COR-L47 (cell line): ENCODE results near the gene VENTX.

Experiments used
- DNase-seq: peaks from one replicate; lab custom pipeline; 2025; lab: John Stamatoyannopoulos, UW

The VENTX gene

DNA sequence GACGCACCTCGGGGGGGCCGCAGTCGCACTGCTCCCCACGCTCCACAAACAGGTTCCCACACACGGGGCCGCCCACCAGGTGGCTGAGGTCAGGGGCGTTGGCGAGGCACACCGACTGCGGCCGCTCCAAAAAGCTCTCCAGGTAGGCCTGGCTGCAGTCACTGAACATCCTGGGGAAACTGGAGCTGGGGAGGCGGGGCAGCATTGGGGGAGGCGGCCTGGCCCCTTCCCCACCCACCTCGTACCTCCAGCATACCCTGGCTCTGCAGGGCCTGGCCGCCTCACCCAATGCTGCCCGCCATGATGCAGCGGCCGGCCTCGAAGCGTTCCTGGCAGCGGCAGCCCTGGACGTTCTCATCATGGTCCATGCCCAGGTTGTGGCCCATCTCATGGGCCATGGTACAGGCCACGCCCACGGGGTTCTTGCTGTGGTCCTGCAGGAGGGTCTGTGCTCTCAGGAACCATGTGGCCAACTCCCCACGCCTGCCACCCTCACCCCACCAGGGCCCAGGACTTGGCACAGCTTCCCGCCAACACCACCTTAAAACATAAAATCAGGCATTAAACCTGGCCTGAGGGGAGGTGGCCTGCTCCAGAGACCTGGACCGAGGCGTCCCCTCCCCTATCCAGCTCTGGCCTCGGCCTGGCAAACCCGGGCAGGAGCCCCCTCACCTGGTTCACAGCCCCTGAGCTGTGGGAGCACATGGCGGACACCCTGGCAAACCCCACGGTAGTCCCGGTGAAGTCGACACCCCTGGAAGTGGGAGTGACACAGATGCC, 34.1 kb downstream of the VENTX start:
- DNase-seq: no peak

GRCh38 chr10:133272301-133272963, 34.8 kb downstream of the VENTX start:
- DNase-seq: no peak

DNA sequence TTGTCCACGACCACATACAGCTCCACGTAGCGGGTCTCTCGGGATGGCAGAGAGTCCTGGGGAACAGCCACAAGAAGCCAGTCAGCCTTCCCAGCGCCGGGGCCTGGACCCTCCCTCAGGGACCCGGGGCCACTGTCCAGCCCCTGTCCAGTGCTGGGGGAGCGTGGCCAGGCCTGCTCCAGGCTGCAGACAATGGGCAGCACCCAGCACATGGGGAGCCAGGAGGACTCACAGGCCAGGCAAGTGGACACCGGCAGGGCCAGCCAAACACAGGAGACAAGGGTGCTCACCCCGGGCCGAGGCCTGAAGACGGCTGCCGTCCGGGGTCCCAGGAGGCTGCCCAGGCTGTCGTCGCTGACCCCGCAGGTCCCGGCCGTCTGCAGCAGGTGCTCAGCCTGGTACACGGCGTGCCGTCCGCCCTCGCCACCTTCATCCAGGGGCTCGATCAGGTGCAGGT, 35.3 kb downstream of the VENTX start:
- no peak for DNase-seq

GRCh38 chr10:133273534-133274143, 36.0 kb downstream of the VENTX start:
- DNase-seq: no peak

GRCh38 chr10:133274751-133275683, 37.4 kb downstream of the VENTX start:
- DNase-seq: no peak

DNA sequence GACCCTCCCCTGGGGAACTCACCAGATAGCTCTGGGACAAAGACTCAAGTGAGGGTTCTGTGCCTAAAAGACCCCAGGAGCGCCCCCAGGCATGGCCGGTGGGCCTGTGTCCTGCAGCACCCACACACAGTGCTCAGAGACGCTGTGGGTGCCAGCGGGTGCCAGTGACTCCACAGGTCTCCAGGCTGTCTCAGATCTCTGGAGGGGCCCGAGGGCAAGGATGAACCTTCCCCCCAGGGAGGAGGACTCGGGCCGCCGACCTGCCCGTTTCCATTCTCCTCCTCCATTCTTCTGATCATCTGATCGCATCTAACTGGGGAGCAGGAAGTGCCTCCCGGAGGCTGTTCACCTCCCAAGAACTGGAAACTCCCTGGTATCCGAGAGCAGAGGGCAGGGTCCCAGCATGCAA, 38.0 kb downstream of the VENTX start:
- DNase-seq: no peak

GRCh38 chr10:133276100-133276434, 38.4 kb downstream of the VENTX start:
- DNase-seq: no peak

DNA sequence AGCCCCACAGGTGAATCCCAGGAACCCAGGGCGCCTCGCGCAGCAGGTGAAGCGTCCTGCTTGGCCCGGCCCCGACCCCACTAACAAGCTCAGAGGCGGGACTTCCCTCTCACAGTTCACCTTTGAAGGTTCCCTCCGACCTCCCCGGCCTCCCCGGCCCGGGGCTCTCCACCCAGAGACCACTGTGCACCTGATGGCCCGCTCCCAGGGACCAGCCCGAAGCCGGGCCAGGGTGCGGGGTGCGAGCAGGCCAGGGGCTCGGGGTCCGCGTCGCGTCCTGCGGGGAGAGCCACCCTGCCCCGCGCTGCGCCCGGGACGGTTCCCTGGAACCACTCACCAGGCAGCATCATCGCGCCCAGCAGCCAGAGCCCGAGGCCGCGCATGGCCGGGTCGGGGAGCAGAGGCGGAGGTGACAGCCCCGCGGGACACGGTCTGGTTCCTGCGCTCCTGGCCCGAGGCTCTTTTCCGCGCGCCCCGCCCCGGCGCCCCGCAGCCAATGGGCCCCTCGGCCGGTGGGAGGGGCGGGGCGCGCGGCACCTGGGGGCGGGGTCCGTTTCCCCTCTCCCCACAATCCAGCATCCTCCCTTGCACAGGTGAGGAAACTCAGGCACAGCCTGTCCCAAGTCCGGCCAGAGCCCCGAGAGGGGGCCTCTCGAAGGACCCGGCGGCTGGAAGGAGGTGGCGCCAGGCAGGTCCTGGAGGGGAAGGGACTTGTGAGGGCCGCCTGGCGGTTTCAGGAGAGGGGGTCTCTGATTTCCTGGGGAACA, 39.0 kb downstream of the VENTX start, which contains the start of gene ADAM8:
ADAM8 (minus strand) TSS at position 434 of the 767 bp plus-strand sequence; CDS start at position 383, 51 bp downstream.
- DNase-seq: no peak

GRCh38 chr10:133277277-133277992, 39.8 kb downstream of the VENTX start:
- no peak for DNase-seq

DNA sequence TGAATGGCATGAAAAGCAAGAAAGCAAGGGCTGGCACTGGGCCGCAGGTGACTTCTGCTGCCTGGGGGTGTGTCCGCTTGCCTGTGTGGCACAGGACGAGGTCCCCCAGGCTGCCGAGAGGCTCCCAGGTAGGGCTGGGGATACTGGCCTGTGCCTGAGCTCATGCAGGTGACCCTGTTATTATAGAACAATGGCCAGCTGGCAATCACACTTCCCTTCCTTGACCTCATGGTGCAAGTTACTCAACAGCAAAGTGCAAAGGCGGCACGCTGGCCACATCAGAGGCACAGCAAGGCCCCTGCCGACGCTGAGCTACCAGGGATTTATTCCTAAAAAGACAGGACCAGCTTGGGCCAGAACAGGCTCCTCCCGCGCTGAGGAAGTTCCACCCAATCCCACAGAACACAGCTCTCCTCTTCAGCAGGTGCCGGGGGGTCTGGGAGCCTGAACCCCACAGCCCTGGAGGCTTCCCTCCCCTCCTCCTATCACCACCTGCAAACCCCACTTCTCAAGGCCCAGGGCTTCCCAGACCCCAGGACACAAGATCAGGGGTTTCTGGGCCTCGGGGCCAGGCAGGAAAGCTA, 40.4 kb downstream of the VENTX start:
- no peak for DNase-seq

- no peak for DNase-seq
Observed at GRCh38 chr10:133278577-133279265, 41.1 kb downstream of the VENTX start.

GRCh38 chr10:133279326-133280226, 41.9 kb downstream of the VENTX start:
- DNase-seq: no peak

DNA sequence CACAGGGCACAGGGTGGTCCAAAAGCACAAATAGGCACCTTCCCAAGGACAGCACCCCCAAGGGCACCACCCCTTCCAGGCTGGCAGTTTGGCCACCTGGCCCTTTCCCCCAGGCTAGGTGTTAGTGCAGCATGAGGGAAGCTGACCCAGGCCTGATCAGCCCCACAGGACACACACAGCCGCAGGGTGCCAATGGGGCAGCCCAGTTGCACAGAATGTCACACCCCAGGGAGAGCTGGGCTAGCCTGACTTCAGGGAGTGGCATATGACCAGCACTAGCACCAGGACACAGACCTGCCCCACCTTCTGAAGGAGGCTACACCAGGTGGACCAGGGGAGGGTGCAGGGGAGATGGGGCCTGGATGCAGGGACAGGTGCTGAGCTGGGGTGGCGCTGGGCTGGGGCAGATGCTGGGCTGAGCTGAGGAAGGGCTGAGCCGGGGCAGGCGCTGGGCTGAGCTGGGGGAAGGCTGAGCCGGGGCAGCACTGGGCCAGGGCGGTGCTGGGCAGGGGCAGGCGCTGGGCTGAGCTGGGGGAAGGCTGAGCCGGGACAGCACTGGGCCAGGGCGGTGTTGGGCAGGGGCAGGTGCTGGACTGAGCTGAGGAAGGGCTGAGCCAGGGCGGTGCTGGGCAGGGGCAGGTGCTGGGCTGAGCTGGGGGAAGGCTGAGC, 42.9 kb downstream of the VENTX start:
- no peak for DNase-seq

DNA sequence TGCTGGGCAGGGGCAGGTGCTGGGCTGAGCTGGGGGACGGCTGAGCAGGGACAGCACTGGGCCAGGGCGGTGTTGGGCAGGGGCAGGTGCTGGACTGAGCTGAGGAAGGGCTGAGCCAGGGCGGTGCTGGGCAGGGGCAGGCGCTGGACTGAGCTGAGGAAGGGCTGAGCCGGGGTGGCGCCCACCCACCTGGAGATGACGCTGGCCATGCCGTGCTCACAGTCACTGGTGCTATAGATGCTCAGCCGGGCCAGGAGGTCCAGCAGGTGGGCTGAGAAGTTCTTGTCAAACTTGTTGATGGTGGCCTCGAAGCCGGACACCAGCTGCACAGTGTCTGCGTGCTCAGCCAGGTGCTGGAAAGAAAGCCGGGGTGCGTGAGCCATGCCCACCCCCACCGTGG, 43.4 kb downstream of the VENTX start:
- no peak for DNase-seq

- no peak for DNase-seq
Observed at GRCh38 chr10:133281628-133282372, 44.1 kb downstream of the VENTX start.

GRCh38 chr10:133282846-133283390, 45.3 kb downstream of the VENTX start:
- no peak for DNase-seq

GRCh38 chr10:133283931-133284330, 46.3 kb downstream of the VENTX start:
- DNase-seq: no peak
